IPS DF 19.7 (cell line): ENCODE data around the gene HOMER3.
"Not testable (repeated sequence)": the region's sequence is repeated elsewhere in the genome, so short reads cannot be mapped to it uniquely, and the experiment has no call there.

ENCODE experiments used
- DNase-seq: peaks from one replicate; pipeline ENCODE4 v3.0.0-alpha.2; 2013; ENCODE audit warnings: low read depth, low spot score

HOMER3 gene

DNA sequence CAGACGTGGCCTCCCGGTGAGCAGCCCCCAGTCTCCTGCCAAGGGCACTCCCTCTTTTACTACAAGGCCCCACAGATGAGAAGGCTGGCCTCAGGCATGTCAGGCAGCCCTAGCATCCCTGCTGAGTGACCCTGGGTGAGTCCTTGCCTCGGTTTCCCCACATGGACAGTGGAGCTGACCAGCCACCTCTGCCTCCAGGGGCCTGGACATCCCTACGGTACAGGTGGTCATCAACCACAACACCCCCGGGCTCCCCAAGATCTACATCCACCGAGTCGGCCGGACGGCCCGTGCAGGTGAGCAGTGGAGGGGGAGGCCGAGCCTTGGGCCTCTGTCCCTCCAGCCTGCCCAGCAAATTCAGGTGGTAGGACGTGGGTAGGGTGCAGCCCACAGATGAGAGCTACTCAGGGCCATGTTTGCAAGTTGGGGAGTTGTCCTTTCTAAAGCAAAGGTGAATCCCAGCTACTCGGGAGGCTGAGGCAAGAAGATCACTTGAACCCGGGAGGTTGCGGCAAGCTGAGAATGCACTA, 16.3 kb downstream of the HOMER3 start:
- DNase-seq, result no peak

DNA sequence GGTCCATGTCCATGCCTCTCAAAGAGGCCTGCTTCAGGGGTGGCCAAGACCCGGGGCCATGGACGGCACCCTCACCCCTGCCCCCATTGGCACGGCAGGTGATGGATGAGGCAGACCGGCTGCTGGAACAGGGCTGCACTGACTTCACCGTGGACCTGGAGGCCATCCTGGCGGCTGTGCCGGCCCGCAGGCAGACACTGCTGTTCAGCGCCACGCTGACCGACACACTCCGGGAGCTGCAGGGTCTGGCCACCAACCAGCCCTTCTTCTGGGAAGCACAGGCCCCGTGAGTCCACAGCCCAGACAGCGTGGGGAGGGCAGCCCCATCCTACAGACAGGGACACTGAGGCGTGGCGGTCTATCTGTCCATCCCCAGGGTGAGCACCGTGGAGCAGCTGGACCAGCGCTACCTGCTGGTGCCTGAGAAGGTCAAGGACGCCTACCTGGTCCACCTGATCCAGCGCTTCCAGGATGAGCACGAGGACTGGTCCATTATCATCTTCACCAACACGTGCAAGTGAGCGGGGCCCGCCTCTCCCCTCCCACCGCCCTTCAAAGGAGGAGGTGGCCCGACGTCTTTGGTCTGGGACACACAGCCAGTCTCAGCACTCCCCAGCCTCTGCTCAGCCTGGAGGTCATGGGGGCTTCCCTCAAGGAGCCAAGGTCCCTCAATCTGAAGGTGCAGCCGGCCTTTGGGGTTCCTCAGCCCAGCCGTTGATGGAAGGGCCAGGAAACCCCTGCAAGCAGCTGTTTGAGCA, 18.6 kb downstream of the HOMER3 start:
- DNase-seq, result no peak

GRCh38 chr19:18921593-18921992, 19.4 kb downstream of the HOMER3 start:
- DNase-seq, result no peak

- no peak for DNase-seq
Measured at GRCh38 chr19:18920400-18920799, 20.6 kb downstream of the HOMER3 start.

DNA sequence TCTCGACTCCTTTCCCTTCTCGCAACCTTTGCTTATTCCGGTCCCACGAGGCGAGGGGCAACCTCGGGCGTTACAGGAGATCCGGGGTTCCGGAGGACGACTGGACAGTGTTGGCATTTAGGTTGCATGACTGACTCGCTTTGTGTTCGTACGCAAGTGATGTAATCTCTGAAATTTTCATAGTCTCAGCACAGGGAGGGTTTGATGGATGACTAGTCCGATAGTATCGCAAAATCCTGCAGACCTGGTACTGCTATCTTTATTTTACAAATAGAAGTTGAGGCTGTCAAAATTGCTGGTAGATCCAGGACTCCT, 21.2 kb downstream of the HOMER3 start:
- DNase-seq, result no peak

GRCh38 chr19:18919086-18919899, 21.7 kb downstream of the HOMER3 start, which contains the start of the genes COPE and DDX49:
TSS of gene COPE (minus strand) at chr19:18919387. CDS start at chr19:18919348, 39 bp downstream.
TSS of gene DDX49 (plus strand) at chr19:18919715. CDS start at chr19:18919742, 27 bp downstream.
- peak; percentile 100 for DNase-seq

GRCh38 chr19:18917593-18917992, 23.4 kb downstream of the HOMER3 start:
- DNase-seq, result not testable (repeated sequence)

DNA sequence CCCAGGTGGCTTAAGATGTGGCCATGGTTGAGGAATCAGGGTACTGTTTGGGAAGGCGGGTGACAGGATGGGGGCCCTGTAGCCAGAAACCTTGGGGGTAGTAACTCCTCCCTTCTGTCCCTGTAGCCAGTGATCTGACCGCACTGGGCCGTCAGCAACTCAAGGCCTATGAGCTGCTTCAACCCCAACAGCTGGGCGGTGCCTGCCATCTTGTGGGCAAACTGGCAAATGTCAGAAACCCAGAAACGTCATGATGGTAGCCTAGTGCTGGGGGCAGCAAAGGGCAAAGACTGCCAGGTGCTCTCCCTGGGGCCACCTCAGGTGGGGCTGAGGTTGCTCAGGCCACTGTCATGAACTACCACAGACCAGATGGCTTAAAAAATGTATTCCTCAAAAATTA, 25.4 kb downstream of the HOMER3 start:
- no peak for DNase-seq

GRCh38 chr19:18913466-18913865, 27.6 kb downstream of the HOMER3 start:
- no peak for DNase-seq

DNA sequence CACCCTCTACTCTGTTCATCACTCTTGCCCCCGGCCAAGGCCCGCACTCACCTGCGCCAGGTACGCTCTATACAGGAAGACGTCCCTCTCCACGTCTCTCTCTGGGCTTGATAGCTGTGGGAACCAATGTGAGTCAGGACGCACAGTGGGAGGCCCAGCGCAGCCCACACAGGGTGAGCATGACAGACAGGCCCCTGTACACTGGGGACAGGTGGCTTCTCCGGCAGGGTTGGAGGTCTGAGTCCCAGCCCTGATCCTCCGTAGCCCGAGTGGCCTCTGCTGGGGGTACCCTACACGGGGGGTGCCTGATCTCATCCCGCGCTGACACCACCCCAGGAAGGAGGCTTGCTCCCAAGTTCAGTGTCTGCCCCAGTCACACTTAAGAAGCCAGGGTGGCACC, 28.1 kb downstream of the HOMER3 start:
- no peak for DNase-seq

GRCh38 chr19:18910801-18911436, 30.1 kb downstream of the HOMER3 start:
- no peak for DNase-seq

- no peak for DNase-seq
Measured at GRCh38 chr19:18910010-18910409, 31.0 kb downstream of the HOMER3 start.

DNA sequence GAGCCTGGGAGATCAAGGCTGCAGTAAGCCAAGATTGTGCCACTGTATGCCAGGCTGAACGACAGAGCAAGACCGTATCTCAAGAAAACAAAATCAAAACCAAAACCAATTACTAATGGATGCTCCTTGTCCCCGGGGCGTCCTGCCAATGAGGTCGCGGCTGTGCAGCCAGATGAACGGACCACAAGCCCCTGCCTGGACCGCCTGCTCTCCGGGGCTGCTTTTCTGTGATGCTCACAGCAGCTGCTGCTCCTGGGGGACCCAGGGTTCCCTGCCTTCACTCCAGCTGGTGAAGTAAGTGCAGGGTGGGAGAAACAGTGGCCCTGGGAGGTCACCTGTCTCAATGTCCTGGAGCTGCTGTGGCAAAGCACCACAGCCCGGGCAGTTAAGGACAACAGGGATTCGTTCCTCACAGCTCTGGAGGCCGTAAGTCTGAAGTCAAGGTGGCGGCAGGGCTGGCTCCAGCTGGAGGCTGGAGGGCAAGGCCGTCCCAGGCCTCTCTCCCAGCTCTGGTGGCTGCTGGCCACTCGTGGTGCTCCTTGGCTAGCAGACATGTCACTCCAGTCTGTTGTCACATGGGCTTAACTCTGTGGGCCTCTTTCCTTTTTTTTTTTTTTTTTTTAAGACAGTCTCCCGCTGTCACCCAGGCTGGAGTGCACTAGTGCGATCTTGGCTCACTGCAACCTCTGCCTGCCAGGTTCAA, 31.9 kb downstream of the HOMER3 start:
- DNase-seq, result no peak

GRCh38 chr19:18906605-18907519, 34.2 kb downstream of the HOMER3 start:
- no peak for DNase-seq

DNA sequence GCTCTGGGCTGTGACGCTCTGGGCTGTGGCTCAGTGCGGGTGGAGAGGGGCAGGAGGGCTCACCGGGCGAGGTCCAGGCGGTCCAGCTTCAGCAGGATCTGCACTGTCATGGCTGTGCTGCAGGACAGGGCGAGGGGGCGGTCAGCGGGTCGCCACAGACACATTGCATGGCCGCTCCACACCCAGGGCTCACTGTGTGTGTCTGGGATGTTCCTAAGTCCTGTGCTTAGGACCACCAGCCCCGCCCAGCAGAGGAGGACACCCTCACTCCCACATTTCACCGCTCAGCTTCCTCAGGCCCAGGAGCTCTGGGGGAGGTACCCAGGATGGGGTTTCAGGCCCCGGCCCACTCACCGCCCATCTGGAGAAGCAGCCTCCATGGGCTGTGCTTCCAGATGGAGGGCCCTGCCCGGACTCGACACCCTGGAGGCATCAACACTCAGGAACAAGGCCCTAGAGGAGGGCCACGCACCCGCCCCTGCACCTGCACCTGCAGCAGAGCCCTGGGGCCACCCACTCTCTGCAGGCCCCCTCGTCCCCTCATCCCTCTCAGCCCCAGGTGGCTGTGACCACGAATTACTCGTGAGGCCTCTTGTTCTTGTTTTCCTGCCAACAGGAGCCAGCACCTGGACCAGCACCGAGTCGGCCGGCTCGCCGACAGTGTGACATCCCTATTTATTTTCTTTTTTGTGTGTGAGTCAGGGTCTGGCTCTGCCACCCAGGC, 35.3 kb downstream of the HOMER3 start:
- DNase-seq, result no peak

GRCh38 chr19:18905058-18905456, 36.0 kb downstream of the HOMER3 start:
- no peak for DNase-seq

DNA sequence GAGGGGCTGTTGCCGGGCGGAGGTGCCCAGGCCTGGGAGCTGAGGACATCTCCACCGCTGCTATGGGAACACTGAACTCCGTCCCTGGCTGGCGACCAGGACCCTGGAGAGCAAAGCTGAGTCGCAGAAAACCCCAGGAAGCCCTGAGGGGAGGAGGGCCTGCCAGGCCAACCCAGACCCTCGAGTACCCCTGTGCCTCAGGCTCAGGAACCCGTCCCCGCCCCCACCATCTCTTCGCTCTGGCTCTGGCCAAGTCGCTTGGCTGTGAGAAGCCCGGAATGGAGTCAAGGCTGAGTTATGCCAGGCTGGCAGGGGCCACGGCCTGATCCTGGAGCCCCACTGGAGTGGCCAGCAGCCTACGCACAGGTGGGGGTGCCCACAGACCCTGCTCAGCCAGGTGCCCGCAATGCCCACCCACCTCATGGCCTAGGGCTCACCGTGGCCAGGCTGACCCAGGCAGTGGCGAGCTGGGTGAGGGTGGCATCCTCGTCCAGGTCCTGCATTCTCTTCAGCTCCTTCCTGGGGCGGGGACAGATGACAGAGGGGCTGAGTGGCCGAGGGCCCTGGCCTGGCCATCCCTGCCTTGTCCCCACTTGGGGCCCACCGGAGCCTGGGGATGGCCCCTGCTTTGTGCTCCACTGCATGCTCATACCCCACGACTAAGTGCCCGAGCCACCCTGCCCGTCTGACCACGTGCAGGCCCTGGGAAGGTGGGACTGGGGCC, 36.5 kb downstream of the HOMER3 start:
- no peak for DNase-seq

DNA sequence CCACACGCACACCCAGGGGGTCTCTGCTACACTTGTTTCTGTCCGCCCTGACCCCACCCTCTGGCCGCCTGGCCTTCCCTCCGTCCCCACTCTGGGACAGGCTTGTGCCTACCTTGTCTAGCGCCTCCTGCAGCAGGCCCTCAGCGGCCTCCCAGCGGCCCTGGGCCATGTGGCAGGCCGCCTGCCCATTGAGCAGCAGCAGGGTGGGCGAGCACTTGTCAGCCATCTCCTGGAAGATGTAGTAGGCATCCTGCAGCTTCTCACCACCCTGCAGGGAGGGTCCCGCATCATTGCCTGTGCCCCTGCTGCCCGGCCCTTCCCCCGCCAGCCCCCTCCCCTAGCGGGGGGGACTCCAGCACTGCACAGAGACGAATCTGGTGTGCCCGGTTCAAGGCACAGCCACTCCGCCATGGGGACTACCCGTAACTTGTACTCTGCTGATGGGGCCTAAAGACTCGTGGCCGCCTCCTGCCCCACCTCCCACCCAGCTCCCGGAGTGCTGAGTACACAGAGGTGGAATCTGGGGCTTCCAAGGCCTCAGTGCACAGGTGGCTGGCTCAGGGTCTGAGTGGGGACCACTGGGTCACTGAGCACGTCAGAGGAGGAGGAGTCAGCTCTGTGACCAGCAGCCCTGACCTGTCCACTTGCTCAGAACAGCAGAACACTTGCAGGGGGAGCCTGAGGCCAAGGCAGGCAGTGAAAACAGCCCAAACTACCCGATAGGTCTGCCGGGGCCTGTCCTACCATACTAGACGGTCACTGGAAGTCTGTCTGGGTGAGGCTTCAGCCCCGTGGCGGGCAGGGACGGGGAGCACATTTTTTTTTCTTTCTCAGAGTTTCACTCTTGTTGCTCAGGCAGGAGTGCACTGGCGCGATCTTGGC, 37.6 kb downstream of the HOMER3 start:
- no peak for DNase-seq
